Stomach (tissue), 9 donors: ENCODE data around the gene PNKP. TPM values are rescaled to one million over a fixed set of nuclear protein-coding genes. Genes with fewer than 3 reads are reported as not detected.

Source experiments
- DNase-seq, 2 donors: peaks; one replicate each; pipeline versions ENCODE4 v3.0.0 to v3.0.0-alpha.2; 2013 to 2019
- H3K27ac ChIP-seq, 5 donors: fragments of 200-600 bp in 4 of 5; sonication (generic) in 4 of 5; one replicate each; pipeline ENCODE4 v1.5.1; 2013 to 2019; ENCODE audit warnings: mild to moderate bottlenecking in 1 of 5, moderate library complexity in 1 of 5
- H3K27me3 ChIP-seq, 3 donors: fragments of 200-600 bp; sonication (generic); one replicate each; pipeline ENCODE4 v1.5.1; 2017 to 2019; ENCODE audit warnings: mixed run types in 1 of 3
- H3K36me3 ChIP-seq, 4 donors: fragments of 200-600 bp; sonication (generic); 1 replicate in 3 of 4; 2 replicates in 1 of 4; pipeline ENCODE4 v1.5.1; 2016 to 2019
- H3K4me1 ChIP-seq, 4 donors: fragments of 200-600 bp; sonication (generic); one replicate each; pipeline ENCODE4 v1.5.1; 2016 to 2019
- H3K4me3 ChIP-seq, 4 donors: fragments of 200-600 bp; sonication (generic) in 3 of 4; one replicate each; pipeline ENCODE4 v1.5.1; 2016 to 2019; ENCODE audit warnings: mild to moderate bottlenecking in 1 of 4
- H3K9me3 ChIP-seq, 4 donors: fragments of 200-600 bp; sonication (generic); one replicate each; pipeline ENCODE4 v1.5.1; 2016 to 2019
- EP300 ChIP-seq: sonication (generic); formaldehyde crosslinking; IDR thresholded peaks from one replicate; pipeline ENCODE4 v1.6.1; 2017; ENCODE audit warnings: antibody characterized with exemption
- POLR2A ChIP-seq, 4 donors: fragments of 450-650 bp; IDR thresholded peaks; one replicate each; pipeline ENCODE4 v1.6.1; 2016; ENCODE audit warnings: antibody characterized with exemption in 4 of 4, control low read depth in 2 of 4, mild to moderate bottlenecking in 1 of 4, moderate library complexity in 1 of 4
- POLR2AphosphoS5 ChIP-seq, 3 donors: sonication (generic); formaldehyde crosslinking; IDR thresholded peaks; one replicate each; pipeline ENCODE4 v1.6.1; 2016; ENCODE audit warnings: antibody characterized with exemption in 3 of 3
- WGBS, 5 donors: extraction: QIAGEN DNeasy Blood & Tissue Kit in 3 of 5; methylation state at CpG; one replicate each; pipeline versions ENCODE4 v1.1.5 to v1.1.7; 2013 to 2018; 5-methylcytosine and 5-hydroxymethylcytosine counted together
- intact Hi-C: fragments of 100-400 bp; cut with DNase I; formaldehyde crosslinking; loops from one replicate; pipeline ENCODE4 v1.15.1; 2023; ENCODE audit warnings: low total_unique reads
- polyA plus RNA-seq, 3 donors: library from polyadenylated mRNA; stranded (reverse); fragments of 200-250 nt; gene quantifications; one replicate each; pipeline ENCODE4 v1.2.3, GENCODE V29; 2013
- total RNA-seq, 5 donors: library from RNA; depleted of rRNA; stranded (reverse); fragments of >200 nt; gene quantifications; one replicate each; pipeline versions ENCODE4 v1.1.0 to v1.2.3, GENCODE V29; 2014 to 2016
- TF ChIP-seq, protein P1 (sequence below), 7 experiments: fragments of 450-650 bp in 4 of 7; fragments of 200-600 bp in 3 of 7; sonication (generic) in 3 of 7; IDR thresholded peaks; one replicate each; pipeline ENCODE4 v1.5.1; 2016 to 2019; ENCODE audit warnings: antibody characterized with exemption in 7 of 7, control low read depth in 2 of 7, mild to moderate bottlenecking in 1 of 7
- donor health status: healthy with polysubstance abuse.
- donor health status: Bipolar disorder and iron deficiency.
- donor health status: healthy.

Gene PNKP
- total and polyA plus RNA-seq, 8 donors: 30.3 to 208 (median 57.9) TPM

DNA sequence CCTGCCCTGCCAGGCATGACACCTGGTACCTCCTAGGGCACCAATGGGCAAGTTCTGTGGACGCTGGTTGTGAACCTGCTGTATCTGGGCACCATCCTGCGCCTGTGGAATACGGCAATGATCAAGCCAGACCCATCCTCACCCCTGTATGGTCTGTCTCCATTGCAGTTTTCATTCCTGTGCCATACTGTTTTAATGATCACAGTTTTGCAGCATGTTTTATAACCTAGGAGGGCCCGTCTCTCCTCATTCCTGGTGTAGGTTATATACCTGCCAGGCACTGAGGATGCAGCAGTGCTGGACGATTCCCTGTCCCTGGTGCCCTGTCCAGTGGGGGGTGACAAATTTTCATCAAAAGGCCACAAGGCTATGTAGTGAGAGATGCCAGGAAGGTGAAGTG is 15.7 kb upstream of the PNKP start:
- no peak for DNase-seq
- peaks cover 57 to 96% (median 93%) of the 10 kb centered on the region in 4 donors for H3K36me3 ChIP-seq
- WGBS, 5 donors: 91 to 98% (median 97%) methylated on average over 5 of the region's 5 CpGs
- H3K9me3 ChIP-seq: no peaks in the 10 kb centered on the region
- no peak overlapping the region for H3K4me3 ChIP-seq
- intact Hi-C loops: no loop called here
- TF ChIP-seq POLR2AphosphoS5 (IDR thresholded peaks at IDR 0.05): no peak
- TF ChIP-seq, protein P1, sequence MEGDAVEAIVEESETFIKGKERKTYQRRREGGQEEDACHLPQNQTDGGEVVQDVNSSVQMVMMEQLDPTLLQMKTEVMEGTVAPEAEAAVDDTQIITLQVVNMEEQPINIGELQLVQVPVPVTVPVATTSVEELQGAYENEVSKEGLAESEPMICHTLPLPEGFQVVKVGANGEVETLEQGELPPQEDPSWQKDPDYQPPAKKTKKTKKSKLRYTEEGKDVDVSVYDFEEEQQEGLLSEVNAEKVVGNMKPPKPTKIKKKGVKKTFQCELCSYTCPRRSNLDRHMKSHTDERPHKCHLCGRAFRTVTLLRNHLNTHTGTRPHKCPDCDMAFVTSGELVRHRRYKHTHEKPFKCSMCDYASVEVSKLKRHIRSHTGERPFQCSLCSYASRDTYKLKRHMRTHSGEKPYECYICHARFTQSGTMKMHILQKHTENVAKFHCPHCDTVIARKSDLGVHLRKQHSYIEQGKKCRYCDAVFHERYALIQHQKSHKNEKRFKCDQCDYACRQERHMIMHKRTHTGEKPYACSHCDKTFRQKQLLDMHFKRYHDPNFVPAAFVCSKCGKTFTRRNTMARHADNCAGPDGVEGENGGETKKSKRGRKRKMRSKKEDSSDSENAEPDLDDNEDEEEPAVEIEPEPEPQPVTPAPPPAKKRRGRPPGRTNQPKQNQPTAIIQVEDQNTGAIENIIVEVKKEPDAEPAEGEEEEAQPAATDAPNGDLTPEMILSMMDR (IDR thresholded peaks at IDR 0.05): no peak
- TF ChIP-seq EP300: no peak
- no peak for TF ChIP-seq POLR2A (IDR thresholded peaks at IDR 0.05)
- no peaks in the 10 kb centered on the region for H3K27me3 ChIP-seq
- H3K4me1 ChIP-seq: peaks cover 12 to 24% (median 15%) of the 10 kb centered on the region in 4 donors
- no peak overlapping the region for H3K27ac ChIP-seq

DNA sequence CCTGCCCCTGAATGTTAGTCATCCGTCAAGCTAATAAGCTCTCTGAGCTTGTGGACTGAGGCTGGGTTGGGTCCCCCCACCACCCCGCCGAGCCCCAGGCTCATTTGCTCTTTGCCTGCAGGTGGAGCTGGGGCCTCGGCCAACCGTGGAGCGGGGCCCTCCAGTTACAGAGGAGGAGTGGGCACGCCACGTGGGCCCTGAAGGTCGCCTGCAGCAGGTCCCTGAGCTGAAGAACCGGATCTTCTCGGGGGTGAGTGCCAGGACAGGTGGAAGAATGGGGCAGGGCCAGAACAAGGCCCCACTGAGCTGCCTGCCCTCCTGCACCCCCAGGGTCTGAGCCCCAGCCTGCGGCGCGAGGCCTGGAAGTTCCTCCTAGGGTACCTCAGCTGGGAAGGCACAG is 15.3 kb upstream of the PNKP start:
- 92 to 100% (median 99%) methylated on average over 10 to 14 of the region's 14 CpGs for WGBS, 5 donors
- Histone ChIP-seq H3K4me3 (no peak overlapping the region), H3K27ac (no peak overlapping the region), H3K9me3 (no peaks in the 10 kb centered on the region), H3K27me3 (no peaks in the 10 kb centered on the region), H3K4me1 (peaks cover 12 to 24% (median 17%) of the 10 kb centered on the region in 4 donors), H3K36me3 (peaks cover 57 to 91% (median 89%) of the 10 kb centered on the region in 4 donors)
- intact Hi-C loops: no loop called here
- no peak for DNase-seq
- no peak for TF ChIP-seq EP300
- no peak for TF ChIP-seq POLR2A (IDR thresholded peaks at IDR 0.05)
- TF ChIP-seq POLR2AphosphoS5 (IDR thresholded peaks at IDR 0.05): no peak
- TF ChIP-seq, protein P1 (IDR thresholded peaks at IDR 0.05): no peak

DNA sequence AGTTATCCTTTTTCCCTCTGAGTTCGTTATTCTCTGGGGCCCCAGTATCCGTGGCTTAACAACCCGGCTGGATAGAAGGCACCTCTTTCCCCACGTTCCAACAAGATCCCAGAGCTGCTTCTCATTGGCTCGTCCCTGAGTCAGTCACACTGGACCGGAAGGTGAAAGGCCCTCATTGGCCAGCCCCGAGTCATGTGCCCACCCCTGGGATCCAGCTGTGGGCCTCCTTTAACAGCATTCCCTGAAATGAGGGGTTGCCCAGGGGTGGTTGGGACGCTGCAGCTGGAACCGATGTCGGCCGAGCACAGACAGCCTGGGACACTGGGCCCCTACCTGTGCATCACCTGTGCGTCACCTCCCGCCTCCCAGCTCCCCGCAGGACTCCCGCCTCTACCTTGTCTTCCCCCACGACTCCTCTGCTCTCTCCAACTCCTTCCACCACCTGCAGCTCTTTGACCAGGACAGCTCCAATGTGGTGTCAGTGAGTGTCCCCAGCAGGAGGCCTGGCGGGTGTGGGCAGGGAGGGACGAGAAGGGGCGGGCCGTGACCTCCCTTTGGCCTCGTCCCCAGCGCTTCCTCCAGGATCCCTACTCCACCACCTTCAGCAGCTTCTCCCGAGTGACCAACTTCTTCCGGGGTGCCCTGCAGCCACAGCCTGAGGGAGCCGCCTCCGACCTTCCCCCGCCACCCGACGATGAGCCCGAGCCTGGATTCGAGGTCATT is 14.5 kb upstream of the PNKP start:
- Histone ChIP-seq H3K36me3 (peaks cover 57 to 83% (median 81%) of the 10 kb centered on the region in 4 donors), H3K27me3 (no peaks in the 10 kb centered on the region), H3K27ac (no peak overlapping the region), H3K4me3 (no peak overlapping the region), H3K9me3 (no peaks in the 10 kb centered on the region), H3K4me1 (peaks cover 12 to 18% (median 15%) of the 10 kb centered on the region in 4 donors)
- TF ChIP-seq EP300 (no peak), POLR2AphosphoS5 (IDR thresholded peaks at IDR 0.05) (no peak), POLR2A (IDR thresholded peaks at IDR 0.05) (no peak)
- TF ChIP-seq, protein P1 (IDR thresholded peaks at IDR 0.05): no peak
- intact Hi-C loops: no loop called here
- DNase-seq: peak in 1 of 2 donors; percentile 11
- 86 to 94% (median 93%) methylated on average over 18 to 31 of the region's 31 CpGs for WGBS, 5 donors

DNA sequence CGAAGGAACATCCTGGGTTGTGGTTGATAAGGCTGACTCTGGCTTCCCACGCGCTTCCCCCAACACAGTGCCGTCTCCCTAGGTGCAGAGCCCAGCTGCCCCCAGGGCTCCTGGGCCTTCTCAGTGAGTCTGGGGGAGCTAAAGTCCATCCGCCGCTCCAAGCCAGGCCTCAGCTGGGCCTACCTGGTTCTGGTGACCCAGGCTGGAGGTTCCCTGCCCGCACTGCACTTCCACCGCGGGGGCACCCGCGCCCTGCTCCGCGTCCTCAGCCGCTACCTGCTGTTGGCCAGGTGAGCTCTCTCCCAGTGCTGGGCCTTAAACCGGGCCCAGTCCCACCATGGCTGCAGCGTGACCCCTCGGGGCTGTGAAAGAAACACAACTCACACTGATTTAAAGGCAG is 13.8 kb upstream of the PNKP start:
- 95 to 99% (median 98%) methylated on average over 14 to 17 of the region's 17 CpGs for WGBS, 5 donors

More for the DNA sequence above, 13.8 kb upstream of the PNKP start:
- intact Hi-C loops: no loop called here
- no peaks in the 10 kb centered on the region for H3K27me3 ChIP-seq
- H3K9me3 ChIP-seq: no peaks in the 10 kb centered on the region
- no peak for TF ChIP-seq EP300
- no peak overlapping the region for H3K4me3 ChIP-seq
- peaks cover 12 to 18% (median 15%) of the 10 kb centered on the region in 4 donors for H3K4me1 ChIP-seq
- DNase-seq: no peak
- H3K36me3 ChIP-seq: peaks cover 57 to 77% (median 75%) of the 10 kb centered on the region in 4 donors
- no peak overlapping the region for H3K27ac ChIP-seq
